ENCODE measurements around the gene DRAM1. TPM values are rescaled to one million over a fixed set of nuclear protein-coding genes. Genes with fewer than 3 reads are reported as not detected.

DRAM1 gene
- total RNA-seq, 1 donor from 2014 or later: 12.5 TPM

- no peak for TF ChIP-seq CTCF (conservative IDR thresholded peaks at IDR 0.05)
- H3K4me1 Mint-ChIP-seq (ENCODE audit: unreplicated experiment): no peaks in the 10 kb centered on the region
- H3K27me3 Mint-ChIP-seq: peaks cover 3% of the 10 kb centered on the region
- DNase-seq (ENCODE audit: extremely low spot score, unreplicated experiment): no peak
- H3K4me3 Mint-ChIP-seq: no peak overlapping the region
- H3K27ac Mint-ChIP-seq: no peak overlapping the region
- H3K9me3 Mint-ChIP-seq: no peaks in the 10 kb centered on the region
- no peaks in the 10 kb centered on the region for H3K36me3 Mint-ChIP-seq
Observed at GRCh38 chr12:101927036-101927435, 49.7 kb downstream of the DRAM1 start.

GRCh38 chr12:101927999-101928398, 50.6 kb downstream of the DRAM1 start:
- no peaks in the 10 kb centered on the region for H3K9me3 Mint-ChIP-seq
- H3K27me3 Mint-ChIP-seq: peaks cover 3% of the 10 kb centered on the region
- no peak overlapping the region for H3K4me3 Mint-ChIP-seq
- no peak for DNase-seq (ENCODE audit: extremely low spot score, unreplicated experiment)
- TF ChIP-seq CTCF (conservative IDR thresholded peaks at IDR 0.05): no peak
- H3K4me1 Mint-ChIP-seq (ENCODE audit: unreplicated experiment): no peaks in the 10 kb centered on the region
- H3K36me3 Mint-ChIP-seq: no peaks in the 10 kb centered on the region
- H3K27ac Mint-ChIP-seq: no peak overlapping the region

DNA sequence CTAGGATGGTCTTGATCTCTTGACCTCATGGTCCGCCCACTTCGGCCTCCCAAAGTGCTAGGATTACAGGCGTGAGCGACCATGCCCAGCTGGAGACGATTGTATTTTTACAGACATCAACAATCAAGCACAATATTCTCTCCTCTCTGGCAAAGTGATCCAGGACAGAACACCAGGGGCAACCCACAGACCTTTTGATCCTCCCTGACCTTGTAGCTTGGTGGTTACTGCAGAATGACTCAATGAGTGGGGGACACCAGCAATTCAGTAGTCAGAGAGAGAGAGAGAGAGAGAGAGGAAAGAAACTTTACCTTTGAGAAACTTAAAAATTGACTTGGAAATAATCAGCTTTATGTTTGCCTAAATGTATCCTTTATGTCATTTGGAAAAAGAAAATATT, 51.2 kb downstream of the DRAM1 start:
- Mint-ChIP-seq H3K27ac (no peak overlapping the region), H3K4me3 (no peak overlapping the region), H3K9me3 (no peaks in the 10 kb centered on the region), H3K27me3 (peaks cover 3% of the 10 kb centered on the region), H3K36me3 (no peaks in the 10 kb centered on the region), H3K4me1 (ENCODE audit: unreplicated experiment) (no peaks in the 10 kb centered on the region)
- TF ChIP-seq CTCF (conservative IDR thresholded peaks at IDR 0.05): no peak
- DNase-seq (ENCODE audit: extremely low spot score, unreplicated experiment): no peak

- peaks cover 8% of the 10 kb centered on the region for H3K27me3 Mint-ChIP-seq
- TF ChIP-seq CTCF (conservative IDR thresholded peaks at IDR 0.05): no peak
- no peaks in the 10 kb centered on the region for H3K9me3 Mint-ChIP-seq
- no peak overlapping the region for H3K27ac Mint-ChIP-seq
- H3K4me1 Mint-ChIP-seq (ENCODE audit: unreplicated experiment): no peaks in the 10 kb centered on the region
- H3K36me3 Mint-ChIP-seq: no peaks in the 10 kb centered on the region
- no peak for DNase-seq (ENCODE audit: extremely low spot score, unreplicated experiment)
- H3K4me3 Mint-ChIP-seq: no peak overlapping the region
Observed at GRCh38 chr12:101929365-101930041, 52.1 kb downstream of the DRAM1 start.

- no peak for DNase-seq (ENCODE audit: extremely low spot score, unreplicated experiment)
- Mint-ChIP-seq H3K4me3 (no peak overlapping the region), H3K4me1 (ENCODE audit: unreplicated experiment) (peaks cover 12% of the 10 kb centered on the region), H3K27me3 (peaks cover 21% of the 10 kb centered on the region), H3K36me3 (no peaks in the 10 kb centered on the region), H3K27ac (no peak overlapping the region), H3K9me3 (no peaks in the 10 kb centered on the region)
- no peak for TF ChIP-seq CTCF (conservative IDR thresholded peaks at IDR 0.05)
Observed at GRCh38 chr12:101931498-101932326, 54.3 kb downstream of the DRAM1 start.
